Inflammatory macrophage treated with lipopolysaccharide for 1 hour (primary cell): ENCODE results near the gene SPAG9.
"Not testable (repeated sequence)": the region's sequence is repeated elsewhere in the genome, so short reads cannot be mapped to it uniquely, and the experiment has no call there.

ENCODE experiments used
- DNase-seq, 2 donors: peaks; one replicate each; pipeline ENCODE4 v3.0.0-alpha.2; 2020 to 2022

SPAG9 gene

DNA sequence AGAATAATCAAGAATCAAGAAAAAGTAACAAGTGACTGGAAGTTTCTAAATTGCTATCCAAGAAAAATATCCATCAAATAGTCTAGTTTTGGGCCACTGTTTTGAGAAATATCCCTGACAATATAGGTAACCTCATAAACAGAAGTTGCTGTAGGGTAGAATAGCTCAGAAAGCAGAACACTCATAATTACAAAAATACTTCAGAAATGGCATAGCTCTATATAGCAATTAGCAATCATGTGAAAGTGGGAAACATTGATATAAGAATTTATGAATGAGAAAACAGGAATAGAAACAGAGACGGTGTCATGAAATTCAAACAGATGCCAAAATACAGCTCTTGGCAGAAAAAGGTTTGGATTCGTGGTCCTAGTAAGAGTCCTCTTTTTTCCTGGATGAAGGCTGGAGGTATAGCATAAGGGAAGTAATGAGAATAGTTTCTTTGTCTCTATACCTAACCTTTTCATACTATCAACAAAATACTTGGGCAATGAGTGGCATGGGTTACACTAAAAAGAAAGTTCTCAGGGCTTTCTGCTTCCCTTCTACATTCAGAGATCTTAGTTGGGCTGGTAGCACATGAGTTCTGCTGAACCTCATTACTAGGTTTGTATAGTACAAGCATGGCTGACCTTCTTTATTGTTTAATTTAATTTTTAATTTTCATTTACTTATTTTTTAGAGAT, 33.5 kb downstream of the SPAG9 start:
- DNase-seq = no peak

DNA sequence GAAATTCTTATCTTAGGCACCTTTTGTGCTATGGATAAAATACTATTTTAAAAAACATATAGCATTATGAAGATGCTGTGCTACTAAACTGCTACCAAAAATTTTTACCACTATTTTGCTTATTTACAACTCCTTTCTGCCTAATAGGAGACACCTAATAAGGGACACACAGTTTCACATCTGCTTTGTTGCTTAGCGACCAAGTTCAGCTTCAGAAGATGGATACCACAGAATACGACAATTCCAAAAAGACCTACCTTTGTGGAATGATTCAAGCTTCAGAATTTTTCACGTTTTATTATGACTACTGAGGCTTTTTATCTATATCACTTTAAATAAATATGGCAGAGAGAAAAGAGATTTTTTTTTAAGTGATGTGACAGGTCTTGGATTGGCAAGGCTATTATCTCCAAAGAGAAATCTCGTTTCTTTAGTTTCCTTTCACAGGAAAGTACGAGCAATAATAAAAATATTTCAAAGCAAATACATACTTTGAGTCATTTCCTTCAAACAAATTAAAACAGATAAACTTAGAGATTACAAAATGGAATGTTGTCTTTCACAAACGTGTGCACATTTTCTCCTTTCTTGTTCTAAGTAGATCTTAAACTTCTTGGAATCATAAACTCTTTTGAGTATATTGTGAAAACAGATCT, 35.4 kb downstream of the SPAG9 start:
- no peak for DNase-seq

DNA sequence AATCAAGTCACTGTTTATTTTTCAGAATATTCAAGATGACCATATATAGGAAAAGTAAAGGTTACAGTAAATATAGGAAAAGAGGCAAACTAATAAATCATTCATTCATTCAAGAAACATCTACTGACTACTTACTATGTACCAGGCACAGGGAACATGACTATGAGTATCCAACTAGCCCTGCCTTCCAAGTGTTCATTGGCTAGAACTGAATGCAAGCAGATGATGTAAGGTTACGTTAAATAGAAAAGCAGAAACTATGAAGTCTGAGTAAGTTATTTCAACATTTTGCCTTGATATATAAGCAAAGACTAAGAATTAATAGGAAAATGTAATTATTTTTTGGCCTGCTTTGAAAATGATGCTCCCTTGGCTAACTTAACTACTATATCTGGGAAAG, 36.7 kb downstream of the SPAG9 start:
- peak; percentile 31 to 42 for DNase-seq

DNA sequence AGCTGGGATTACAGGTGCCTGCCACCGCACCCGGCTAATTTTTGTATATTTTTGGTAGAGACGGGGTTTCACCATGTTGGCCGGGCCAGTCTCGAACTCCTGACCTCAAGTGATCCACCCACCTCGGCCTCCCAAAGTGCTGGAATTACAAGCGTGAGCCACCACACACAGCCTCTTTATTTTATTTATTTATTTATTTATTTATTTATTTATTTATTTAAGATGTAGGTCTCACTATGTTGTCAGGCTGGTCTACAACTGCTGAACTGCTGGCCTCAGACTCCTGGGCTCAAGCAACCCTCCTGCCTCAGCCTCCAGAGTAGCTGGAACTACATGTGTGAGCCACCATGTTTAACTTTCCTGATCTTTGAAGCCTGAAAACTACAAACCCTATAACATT, 37.3 kb downstream of the SPAG9 start:
- DNase-seq = not testable (repeated sequence)

DNA sequence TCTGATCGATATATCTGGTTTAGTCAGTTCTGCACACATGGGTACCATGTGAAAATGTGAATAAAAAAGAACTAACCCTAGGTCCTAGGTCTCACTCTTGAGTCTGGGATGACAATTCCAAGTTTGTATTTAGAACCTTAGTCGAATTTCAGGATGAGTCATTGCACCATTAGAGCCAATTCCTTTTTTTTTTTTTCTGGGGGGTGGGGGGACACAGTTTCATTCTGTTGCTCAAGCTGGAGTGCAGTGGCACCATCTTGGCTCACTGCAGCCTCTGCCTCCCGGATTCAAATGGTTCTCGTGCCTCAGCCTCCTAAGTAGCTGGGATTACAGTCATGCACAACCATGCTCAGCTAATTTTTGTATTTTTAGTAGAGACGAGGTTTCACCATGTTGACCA, 41.6 kb downstream of the SPAG9 start:
- DNase-seq = peak; percentile 21 to 22

DNA sequence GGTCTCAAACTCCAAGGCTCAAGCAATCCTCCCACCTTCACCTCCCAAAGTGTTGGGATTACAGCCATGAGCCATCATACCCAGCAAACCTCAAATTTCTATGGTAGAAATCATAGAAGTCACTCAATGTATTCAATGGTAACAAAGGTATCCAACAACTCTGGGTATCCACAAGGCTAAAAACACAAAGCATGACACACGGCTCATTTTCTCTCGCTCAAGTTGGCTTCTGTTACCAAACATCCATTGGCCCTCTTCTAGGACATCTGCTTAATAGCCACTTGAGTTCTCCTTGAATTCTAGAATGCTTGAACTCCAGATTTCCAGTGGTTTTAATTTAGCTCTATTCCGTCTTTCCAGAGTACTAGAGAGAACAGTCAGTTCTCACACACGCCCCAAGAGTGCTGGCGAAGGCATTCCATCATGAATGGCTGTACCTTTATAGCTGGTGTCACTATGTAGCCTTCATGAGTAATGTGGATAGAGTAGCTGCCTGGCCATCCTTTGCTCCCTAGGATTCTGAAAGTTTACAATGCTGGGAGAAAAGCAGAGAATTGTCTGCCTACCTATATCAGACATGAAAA, 42.6 kb downstream of the SPAG9 start:
- DNase-seq = no peak

DNA sequence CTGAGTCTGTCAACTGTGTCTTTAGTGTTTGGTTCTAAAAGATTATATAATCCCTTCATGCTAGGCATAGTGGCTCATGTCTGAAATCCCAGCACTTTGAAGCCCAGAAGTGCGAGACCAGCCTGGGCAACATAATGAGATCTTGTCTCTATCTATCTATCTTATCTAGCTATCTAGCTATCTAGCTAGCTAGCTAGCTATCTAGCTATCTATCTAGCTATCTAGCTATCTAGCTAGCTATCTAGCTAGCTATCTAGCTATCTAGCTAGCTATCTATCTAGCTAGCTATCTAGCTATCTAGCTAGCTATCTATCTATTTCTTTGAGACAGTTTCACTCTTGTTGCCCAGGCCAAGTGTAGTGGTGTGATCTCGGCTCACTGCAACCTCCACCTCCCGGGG, 43.8 kb downstream of the SPAG9 start:
- no peak for DNase-seq

DNA sequence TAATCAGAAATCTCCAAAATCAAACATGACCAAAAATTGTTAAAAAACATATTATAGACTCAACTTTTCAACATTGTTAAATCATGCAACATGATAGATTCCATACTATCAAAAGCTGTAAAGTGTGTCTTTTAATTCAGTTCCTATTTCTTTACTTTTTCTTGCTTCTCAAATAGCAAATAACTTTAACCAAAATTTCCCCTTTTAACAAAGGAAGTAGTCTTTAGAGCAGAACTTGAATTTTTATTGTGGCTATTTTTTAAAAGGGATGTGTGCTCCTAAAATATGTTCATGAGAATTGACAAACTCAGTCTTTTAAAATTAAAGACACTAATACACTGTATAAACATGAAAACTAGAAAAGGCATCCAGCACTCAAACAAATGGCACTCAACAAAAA, 49.1 kb downstream of the SPAG9 start:
- peak in 1 of 2 donors; percentile 38 for DNase-seq

DNA sequence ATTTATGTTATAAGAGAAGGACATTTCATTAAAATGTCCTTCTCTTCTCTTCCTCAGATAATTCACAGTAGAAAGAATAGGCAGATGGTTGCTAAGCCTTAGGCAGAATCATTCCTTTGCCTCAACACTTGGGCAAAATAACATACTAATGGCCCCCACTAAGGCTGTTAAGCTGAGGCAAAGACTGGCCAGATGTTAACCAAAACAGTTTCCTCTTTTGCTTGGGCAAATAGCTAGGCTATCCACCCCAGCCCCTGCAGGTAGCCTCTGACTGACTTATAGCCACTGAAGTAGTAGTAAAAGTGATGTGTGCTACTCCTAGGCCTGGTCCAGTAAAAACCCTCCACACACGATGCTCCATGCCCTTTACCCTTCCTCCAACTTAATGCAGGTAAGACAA, 55.2 kb downstream of the SPAG9 start:
- DNase-seq = no peak

DNA sequence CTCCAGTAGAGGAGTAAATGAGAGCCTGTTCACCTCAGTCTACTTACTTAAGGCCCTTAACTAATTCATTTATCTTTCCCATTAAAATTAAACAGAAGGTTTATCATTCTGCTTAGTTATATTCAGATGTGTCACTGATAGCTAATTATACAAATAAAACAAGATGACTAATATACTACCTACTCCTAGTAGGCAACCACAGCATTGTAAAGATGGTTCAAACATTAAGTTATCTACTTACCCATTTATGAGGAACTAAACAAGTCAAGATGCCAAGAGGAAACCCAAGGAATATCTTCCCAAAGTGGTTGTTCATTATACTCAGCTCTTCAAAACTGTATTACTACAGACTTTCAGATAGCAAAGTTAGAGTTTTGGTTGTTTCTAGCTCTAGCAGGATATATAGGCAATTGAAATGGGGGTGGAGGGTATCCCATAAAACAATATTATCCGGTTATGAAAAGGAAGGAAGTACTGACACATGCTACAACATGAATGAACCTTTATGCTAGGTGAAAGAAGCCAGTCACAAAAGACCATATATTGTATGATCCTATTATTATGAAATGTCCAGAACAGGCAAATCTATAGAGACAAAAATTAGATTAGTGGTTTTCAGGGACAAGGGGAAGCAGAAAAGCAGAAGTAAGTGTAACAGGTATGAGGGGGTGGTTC, 56.5 kb downstream of the SPAG9 start:
- no peak for DNase-seq

DNA sequence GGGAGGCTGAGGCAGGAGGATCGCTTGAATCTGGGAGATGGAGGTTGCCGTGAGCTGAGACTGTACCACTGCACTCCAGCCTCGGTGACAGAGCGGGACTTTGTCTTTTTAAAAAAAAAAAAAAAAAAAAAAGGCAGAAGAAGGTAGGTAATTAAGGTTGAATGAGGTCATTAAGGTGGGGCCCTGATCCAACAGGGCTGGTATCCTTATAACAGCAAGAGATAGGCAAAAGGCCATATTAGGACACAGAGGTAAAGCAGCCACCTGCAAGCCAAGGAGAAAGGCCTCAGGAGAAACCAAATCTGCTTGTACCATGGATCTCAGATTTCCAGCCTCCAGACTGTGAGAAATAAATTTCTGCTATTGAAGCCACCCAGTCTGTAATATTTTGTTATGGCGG, 60.3 kb downstream of the SPAG9 start:
- DNase-seq = no peak

DNA sequence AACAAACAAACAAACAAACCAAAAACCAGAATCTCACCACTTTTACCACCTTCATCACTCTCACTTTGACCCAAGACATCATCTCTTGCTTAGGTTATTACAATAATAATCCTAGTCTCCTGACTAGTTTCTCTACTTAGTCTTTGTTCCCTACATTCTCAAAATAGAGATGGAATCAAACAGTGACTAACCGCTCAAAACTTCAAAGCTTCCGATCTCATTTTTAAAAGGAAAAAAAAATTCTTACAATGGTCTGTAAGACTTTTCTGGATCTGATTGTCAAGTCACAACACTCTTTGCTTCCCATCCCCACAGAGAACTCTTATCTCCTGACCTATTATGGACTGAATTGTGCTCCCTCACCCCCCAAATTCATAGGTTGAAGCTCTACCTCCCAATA, 60.9 kb downstream of the SPAG9 start:
- DNase-seq = no peak

DNA sequence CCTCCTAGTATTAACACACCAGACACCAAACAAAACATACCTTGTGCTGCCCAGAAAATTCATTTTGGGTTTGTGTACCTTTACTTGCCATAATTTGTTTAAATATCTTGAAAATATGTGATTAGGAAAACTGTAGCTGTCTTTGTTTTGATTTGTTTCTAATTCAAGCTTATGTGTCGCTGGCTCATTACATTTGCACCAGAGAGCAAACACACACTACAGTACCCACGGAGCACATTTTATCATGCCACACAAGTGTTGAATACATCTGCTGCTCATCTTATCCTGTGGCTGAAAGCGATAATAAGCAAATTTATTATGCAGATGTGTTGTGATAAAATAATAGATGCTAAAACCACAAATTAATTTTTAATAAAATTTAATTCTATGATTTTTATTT, 63.1 kb downstream of the SPAG9 start:
- no peak for DNase-seq

DNA sequence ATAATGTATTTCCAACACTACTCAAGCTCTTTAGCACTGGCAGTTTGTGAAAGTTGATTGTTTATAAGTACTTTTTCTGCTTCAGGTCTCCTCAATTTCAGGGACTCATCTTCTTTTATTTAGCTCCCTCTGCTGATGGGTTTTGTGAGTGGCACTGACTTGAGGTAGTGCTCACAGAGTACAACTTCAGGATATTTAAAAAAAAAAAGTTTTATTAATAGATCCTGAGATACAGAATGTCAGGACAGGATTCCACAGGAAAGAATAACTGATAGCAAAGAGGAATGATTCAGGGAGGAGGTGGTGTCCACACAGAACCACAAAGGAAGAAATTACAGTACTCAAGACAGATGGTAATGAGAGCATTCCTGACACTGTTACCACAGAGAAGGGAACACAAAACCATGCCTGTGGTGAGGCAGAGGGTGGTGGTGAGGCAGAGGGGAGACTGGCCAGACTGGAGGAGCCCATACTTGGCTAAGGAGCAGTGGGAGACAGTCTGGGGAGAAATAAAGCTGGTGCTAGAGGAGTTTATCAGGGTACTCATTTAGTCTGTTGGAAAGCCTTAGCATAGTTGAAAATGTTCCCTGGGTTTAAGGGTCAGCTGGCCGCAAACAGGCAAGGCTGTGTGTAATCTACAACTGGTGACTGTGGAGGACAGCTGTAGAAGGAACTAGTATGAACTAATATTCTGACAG, 63.7 kb downstream of the SPAG9 start:
- DNase-seq = peak in 1 of 2 donors; percentile 33

DNA sequence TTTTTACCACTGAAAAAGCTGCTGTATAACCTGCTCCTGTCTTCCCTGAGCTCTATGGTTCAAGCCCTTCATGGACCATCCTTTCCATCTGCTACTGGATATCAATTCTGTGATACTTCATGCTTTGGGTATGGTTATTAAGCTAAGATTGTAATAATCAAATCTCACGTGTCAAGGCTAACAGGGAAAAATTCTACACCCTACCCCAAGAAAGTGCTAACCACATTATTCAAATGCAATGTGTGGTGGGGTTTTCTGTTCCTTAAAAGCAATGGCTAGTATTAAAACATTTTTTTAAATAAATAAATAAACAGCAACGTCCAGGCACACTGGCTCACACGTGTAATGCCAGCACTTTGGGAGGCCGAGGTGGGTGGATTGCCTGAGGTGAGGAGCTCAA, 65.9 kb downstream of the SPAG9 start:
- no peak for DNase-seq

DNA sequence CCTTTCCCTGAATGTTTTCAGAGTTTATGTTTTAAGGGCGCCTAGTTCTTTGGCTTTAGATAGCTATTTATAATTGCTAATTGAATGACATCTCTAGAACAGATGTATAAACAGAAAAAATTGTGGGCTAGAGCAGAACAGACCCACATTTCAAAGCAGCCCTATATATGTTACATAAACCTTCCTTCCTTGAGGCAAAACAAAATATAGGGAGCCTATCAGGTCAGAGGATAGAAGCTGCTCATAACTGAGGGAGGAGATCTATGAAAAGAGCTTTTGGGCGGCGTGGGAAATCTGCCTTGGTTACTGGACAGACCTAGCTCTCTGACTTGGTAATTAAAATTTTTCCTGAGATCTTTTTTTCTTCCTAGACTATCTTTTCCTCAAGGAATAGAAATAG, 68.4 kb downstream of the SPAG9 start:
- no peak for DNase-seq

DNA sequence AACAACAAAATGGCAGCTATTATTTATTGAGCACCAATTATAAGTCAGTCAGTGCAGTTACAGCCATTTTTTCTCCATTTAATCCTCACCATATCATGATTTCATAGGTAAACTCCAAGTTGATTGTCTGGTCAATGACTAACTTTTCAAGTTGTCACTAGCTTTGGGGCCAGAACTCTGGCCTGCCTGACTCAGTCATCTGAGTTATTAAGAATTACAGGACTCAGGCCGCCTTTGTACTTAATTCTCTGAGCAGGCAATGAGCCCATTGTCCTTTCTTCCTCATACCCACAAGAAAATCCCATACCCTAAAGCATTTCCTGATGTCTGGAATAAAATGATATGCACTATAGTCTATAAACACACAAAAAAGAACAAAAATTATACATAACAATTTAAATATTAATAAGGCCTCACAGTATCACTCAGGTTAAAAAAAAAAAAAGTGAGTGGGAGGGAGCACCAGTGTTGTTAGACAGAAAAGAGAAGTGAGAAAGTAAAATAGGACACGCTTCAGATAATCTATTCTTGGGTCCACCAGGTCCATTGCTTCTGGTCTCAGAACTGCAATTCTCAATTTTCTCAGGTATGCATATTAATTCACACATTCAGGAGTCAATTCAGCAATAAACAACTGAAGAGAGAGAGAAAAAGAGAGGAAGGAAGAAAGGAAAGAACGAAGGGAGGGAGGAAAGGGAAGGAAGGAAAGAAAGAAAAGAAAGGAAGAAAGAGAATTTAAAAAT, 70.2 kb downstream of the SPAG9 start:
- DNase-seq = peak in 1 of 2 donors; percentile 44

DNA sequence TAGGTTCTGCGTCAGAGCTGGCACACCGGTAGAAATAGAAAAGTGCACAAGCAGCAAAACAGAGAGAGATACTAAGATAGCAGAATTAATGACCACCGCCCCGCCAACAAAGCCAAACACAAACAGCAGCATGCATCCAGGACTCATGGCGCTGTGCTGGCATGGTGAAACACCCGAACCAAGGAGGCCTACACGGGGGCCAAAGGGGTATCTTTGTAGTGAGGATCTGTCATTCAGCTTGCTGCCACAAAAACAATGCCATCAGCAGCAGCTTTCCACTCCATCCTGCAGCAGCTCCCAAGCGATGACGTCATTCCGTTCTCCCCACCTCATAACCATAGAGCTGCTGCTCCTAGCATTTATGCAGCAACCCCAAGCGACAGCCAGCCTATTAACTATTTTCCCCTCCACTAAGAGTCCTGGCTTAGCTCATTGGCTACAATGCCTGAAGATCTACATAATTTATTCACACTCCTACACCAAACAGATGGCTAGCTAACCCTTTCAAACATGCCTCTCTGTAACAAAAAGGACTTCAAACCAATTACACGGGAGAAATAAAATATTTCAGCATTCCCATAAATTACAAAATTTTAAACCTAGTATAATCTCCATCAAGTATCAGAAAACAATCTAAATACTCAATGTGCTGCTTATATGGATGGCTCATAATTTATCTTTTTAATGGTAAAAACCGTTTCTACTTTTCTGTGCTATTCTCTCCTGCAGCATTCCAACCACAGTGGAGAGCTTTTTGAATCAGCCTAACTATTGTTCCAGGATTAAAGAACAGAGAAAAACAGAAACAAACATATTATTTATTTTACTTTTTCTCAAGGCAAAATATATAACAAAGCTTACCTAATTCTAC, 73.9 kb downstream of the SPAG9 start:
- DNase-seq = no peak

DNA sequence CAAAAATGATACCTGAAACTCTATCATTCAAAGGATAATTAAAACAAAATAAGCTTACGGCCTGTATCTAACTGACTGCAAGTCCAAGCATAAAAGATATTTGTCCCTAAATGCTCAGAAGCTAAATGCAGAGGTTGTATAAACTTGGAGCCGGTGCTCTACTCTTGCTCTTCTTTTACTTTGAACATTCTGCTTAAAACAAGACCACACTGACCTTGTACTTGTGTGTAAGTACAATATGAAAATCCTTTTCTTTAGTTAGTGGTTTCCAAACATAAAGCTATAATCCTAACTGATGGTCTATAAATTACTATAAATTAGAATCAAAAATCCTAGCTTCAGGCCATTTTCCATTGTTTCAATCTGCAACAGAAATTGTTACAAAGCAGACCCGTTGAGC, 74.6 kb downstream of the SPAG9 start:
- DNase-seq = no peak

DNA sequence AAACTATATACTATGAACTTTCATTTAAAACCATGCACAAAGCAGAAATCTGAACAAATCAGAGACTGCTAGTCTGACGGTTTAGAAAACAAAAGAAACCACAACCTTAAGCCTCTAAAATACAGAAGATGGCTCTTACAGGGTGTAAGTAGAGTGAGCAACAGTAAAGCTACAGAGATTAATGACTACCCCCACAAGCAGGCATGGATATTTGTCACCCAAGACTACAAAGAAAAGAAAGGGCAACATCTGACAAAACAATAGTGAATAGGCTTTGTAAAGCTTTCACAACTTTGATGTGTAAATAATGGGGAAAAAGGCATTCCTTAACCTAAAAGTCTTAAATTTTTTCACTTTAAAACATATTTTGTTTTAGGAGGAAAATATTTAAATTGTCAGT, 75.0 kb downstream of the SPAG9 start:
- no peak for DNase-seq

DNA sequence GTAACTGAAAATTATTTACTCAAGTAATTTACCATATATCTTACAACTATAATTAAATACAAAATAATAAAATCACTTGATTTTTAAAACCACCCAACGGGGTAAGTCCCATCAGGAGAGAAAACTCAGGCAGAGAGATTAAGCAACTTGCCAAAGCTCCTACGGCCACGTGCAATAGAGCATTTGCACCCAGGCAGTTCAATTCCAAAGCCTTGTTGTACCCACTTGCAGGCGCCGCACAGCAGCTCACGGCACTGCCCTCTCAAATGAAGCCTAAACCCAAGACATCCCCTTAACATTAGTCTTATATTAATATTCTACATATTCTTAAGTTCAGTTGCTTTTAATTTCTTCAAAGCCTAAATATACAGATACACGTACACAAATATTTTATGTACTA, 75.7 kb downstream of the SPAG9 start:
- DNase-seq = no peak

DNA sequence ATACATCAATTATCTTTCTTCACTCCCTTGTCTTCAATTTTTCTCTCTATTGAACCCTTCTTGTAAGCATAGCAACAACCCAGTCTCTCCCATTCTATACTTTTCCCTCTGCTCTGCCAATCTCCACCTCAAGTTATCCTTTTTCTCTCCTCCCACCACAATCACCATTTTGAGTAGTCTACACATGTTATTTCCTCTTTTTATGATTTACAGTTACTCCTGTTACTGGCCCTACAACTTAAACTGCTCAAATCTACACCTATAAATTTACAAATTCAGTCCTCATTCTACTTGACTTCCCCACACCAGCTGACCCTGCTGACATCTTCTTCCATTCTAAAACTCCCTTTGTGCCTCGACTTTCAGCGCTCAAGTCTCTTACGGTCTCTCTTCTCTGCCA, 84.6 kb downstream of the SPAG9 start:
- DNase-seq = no peak
